ENCODE data around the gene HIC2. TPM values are rescaled to one million over a fixed set of nuclear protein-coding genes. Genes with fewer than 3 reads are reported as not detected.
"Not testable (repeated sequence)": the region's sequence is repeated elsewhere in the genome, so short reads cannot be mapped to it uniquely, and the experiment has no call there.

HIC2 gene
- total RNA-seq, 2 donors from 2014 or later = 11.5 to 11.9 TPM

DNA sequence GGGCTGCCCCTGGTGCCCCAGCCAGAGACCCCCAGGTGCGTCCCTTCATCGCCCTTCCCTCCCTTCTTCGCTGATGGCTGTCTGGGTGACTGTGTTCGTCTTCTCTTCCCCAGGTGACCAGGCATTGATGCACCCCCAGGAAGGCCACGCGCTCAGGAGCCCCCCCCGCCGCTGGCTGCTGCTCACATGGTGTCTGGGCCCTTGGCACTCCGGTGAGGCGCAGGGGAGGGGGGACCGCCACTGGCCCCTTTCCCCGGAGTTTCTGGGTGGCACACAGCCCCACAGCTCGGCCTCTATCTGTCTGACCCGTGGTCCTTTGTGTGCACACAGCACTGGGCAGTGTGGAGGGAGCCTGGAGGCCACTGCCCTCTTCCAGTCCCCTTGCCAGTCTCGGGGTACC lies 25.5 kb downstream of the HIC2 start:
- not testable (repeated sequence) for H3K36me3 Mint-ChIP-seq (ENCODE audit: low read depth); DNase-seq; H3K4me1 Mint-ChIP-seq; H3K4me3 Mint-ChIP-seq; H3K9me3 ChIP-seq (ENCODE audit: control insufficient read depth, low read length, poor library complexity, severe bottlenecking); H3K27me3 Mint-ChIP-seq; H3K27ac Mint-ChIP-seq; ATAC-seq

DNA sequence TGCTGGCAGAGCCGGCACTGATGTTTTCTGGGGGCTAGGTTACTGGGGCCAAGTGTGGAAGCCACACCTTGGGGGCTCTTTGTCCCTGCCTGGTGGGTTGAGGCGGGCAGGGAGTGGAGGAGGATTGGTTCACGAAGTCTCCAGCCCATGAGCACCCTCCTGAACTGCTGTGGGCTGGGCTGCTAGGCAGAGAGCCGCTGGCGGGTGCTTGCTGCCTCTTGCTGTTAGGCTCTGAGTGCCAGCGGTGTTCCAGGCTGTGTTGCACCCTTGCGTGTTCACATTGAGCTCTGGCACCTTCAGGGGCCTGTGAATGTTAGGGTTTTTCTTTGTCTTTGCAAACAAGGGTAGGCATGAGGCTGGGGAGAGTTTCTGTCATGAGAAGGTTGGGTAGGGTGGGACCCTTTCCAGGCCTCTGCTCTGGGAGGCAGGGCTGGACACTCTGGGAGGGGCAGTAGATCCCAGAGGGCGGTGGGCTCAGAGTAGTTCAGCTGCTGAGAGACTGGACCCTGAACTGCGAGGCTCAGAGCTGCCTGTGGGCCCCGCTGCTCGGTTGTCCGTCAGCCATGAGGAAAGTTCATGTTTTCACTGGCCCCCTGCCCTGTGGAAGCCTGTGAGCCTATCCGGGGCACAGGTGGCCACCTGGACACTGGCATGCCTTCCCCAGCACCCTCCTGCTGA lies 26.0 kb downstream of the HIC2 start:
- no peaks in the 10 kb centered on the region for H3K27me3 Mint-ChIP-seq
- DNase-seq (peak in 1 of 3 donors; percentile 5), ATAC-seq (no peak)
- H3K36me3 Mint-ChIP-seq (ENCODE audit: low read depth) = no peaks in the 10 kb centered on the region
- peaks cover 2% of the 10 kb centered on the region for H3K4me1 Mint-ChIP-seq
- H3K4me3 Mint-ChIP-seq = no peak overlapping the region
- no peaks in the 10 kb centered on the region for H3K9me3 ChIP-seq (ENCODE audit: control insufficient read depth, low read length, poor library complexity, severe bottlenecking)
- no peak overlapping the region for H3K27ac Mint-ChIP-seq

DNA sequence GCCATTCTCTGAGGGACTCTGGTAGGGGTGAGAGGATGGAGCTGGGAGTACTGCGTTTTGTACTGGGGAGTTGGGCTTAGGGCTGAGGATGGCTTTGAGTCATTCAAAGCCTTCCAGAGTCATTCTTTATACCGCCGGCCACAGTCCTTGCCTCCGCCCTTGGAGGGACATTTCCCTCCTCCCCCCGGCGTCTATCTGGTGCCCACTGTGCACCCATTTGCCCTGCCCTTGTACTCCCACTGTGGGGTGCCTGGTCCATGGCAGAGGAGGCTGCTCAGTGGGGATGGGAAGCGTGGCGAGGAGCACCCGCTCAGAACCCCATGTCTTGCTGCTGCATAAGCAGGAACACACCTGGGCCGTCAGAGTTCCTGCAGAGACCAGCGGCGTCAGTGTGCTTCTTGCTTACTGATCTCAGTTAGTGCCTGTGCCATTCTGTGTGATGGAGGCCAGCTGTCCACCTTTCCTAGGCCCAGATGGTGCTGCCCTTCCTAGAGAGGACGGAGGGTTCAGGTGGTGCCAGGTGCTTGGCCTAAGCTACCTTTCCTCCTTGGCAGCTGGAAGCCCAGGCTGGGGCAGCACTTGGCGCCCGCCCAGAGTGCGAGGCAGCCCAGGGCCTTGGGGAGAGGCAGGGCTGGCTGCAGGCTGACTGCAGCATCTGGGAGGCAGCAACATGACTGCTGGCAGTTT lies 26.7 kb downstream of the HIC2 start:
- Mint-ChIP-seq H3K36me3 (ENCODE audit: low read depth) (no peaks in the 10 kb centered on the region), H3K4me3 (no peak overlapping the region), H3K4me1 (peaks cover 2% of the 10 kb centered on the region), H3K27ac (no peak overlapping the region), H3K27me3 (no peaks in the 10 kb centered on the region)
- peak in 1 of 3 donors; percentile 7 for DNase-seq
- no peak for ATAC-seq
- no peaks in the 10 kb centered on the region for H3K9me3 ChIP-seq (ENCODE audit: control insufficient read depth, low read length, poor library complexity, severe bottlenecking)

DNA sequence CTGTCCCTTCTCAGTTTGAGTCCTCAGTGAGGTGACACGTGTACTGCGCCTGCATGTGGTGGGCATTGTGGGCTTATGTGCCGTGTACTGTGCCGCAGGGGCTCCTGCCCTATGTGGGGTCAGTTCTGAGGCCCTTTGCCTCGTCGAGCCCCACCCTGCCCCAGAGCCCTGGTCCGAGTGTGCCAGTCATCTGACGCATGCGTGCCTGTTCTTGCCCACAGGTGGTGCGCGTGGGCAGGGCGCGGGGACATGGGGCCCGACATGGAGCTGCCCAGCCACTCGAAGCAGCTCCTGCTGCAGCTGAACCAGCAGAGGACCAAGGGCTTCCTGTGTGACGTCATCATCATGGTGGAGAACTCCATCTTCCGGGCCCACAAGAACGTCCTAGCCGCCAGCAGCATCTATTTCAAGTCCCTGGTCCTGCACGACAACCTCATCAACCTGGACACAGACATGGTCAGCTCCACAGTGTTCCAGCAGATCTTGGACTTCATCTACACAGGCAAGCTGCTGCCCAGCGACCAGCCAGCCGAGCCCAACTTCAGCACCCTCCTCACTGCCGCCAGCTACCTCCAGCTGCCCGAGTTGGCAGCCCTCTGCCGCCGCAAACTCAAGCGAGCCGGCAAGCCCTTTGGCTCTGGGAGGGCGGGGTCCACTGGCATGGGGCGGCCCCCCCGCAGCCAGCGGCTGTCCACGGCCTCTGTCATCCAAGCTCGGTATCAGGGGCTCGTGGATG lies 27.7 kb downstream of the HIC2 start:
- Mint-ChIP-seq H3K4me3 (no peak overlapping the region), H3K36me3 (ENCODE audit: low read depth) (no peaks in the 10 kb centered on the region), H3K27me3 (no peaks in the 10 kb centered on the region), H3K4me1 (peaks cover 2% of the 10 kb centered on the region), H3K27ac (no peak overlapping the region)
- DNase-seq (peak in 1 of 3 donors; percentile 5), ATAC-seq (no peak)
- H3K9me3 ChIP-seq (ENCODE audit: control insufficient read depth, low read length, poor library complexity, severe bottlenecking) = no peaks in the 10 kb centered on the region

DNA sequence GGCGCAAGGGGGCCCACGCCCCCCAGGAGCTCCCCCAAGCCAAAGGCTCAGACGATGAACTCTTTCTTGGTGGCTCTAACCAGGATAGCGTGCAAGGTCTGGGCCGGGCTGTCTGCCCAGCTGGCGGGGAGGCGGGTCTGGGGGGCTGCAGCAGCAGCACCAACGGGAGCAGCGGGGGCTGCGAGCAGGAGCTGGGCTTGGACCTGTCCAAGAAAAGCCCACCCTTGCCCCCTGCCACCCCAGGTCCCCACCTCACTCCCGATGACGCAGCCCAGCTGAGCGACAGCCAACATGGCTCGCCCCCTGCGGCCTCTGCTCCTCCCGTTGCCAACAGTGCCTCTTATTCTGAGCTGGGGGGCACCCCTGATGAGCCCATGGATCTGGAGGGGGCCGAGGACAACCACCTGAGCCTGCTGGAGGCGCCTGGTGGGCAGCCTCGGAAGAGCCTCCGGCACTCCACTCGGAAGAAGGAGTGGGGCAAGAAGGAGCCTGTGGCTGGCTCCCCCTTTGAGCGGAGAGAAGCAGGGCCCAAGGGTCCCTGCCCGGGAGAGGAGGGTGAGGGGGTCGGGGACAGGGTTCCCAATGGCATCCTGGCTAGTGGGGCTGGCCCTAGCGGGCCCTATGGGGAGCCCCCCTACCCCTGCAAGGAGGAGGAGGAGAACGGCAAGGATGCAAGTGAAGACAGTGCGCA lies 28.4 kb downstream of the HIC2 start:
- Mint-ChIP-seq H3K4me1 (peaks cover 2% of the 10 kb centered on the region), H3K4me3 (no peak overlapping the region), H3K36me3 (ENCODE audit: low read depth) (no peaks in the 10 kb centered on the region), H3K27me3 (no peaks in the 10 kb centered on the region), H3K27ac (no peak overlapping the region)
- ATAC-seq = no peak
- DNase-seq = peak in 1 of 3 donors; percentile 4
- no peaks in the 10 kb centered on the region for H3K9me3 ChIP-seq (ENCODE audit: control insufficient read depth, low read length, poor library complexity, severe bottlenecking)

DNA sequence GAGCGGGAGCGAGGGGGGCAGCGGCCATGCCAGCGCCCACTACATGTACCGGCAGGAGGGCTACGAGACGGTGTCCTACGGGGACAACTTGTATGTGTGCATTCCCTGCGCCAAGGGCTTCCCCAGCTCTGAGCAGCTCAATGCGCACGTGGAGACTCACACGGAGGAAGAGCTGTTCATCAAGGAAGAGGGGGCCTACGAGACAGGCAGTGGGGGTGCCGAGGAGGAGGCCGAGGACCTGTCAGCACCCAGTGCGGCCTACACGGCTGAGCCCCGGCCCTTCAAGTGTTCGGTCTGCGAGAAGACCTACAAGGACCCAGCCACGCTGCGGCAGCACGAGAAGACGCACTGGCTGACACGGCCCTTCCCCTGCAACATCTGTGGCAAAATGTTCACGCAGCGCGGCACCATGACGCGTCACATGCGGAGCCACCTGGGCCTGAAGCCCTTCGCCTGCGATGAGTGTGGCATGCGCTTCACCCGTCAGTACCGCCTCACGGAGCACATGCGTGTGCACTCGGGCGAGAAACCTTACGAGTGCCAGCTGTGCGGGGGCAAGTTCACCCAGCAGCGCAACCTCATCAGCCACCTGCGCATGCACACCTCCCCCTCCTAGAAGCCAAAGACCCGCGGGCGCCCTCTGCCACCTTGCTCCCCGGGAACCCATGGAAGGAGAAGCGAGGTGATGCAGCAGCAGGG lies 29.1 kb downstream of the HIC2 start:
- Mint-ChIP-seq H3K4me1 (peaks cover 2% of the 10 kb centered on the region), H3K36me3 (ENCODE audit: low read depth) (no peaks in the 10 kb centered on the region), H3K27ac (no peak overlapping the region), H3K4me3 (no peak overlapping the region), H3K27me3 (no peaks in the 10 kb centered on the region)
- H3K9me3 ChIP-seq (ENCODE audit: control insufficient read depth, low read length, poor library complexity, severe bottlenecking) = no peaks in the 10 kb centered on the region
- ATAC-seq (no peak), DNase-seq (peak in 1 of 3 donors; percentile 7)

DNA sequence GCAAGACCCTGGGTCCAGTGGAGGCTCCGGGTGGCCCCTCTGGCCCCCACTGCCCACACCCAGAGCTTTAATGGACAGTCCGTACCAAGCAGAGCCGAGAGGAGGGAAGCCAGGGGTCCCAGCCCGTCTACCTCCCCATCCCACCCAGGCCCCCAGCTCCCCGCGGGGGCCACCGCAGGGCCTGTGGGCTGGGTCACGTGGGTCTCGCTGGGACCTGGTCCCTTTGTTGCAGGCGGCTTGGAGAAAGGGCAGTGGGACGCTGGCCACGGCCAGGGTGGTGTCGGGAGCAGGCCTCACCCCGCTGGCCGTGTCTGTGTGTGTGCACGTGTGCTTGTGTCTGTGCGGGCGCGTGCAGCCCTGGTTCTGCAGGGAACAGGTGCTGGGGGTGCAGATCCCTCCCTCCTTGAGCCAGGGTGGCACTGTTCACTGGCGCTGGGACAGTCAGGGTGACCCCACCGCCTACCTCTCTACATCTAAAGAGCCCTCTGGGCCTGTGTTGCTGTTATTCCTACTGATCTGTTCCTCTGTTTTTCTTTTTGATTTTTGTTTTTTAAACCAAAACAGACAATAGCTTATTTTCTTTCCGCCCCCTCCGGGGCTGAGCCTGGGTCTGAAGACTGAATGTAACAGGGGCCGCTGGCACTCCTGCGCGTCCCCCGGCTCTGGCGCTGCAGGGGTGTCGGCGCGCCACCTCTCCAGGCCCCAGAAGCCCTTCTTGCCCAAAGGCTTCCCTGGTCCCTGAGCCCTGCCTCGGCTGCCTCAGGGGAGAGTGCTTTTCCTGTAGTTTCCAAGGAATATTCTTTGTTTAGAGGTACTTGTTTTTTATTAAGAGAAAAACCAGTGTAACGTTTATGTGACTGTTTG lies 29.9 kb downstream of the HIC2 start:
- H3K36me3 Mint-ChIP-seq (ENCODE audit: low read depth) = no peaks in the 10 kb centered on the region
- ATAC-seq = no peak
- peaks cover 2% of the 10 kb centered on the region for H3K4me1 Mint-ChIP-seq
- no peak overlapping the region for H3K27ac Mint-ChIP-seq
- no peaks in the 10 kb centered on the region for H3K27me3 Mint-ChIP-seq
- DNase-seq = peak in 1 of 3 donors; percentile 6
- no peaks in the 10 kb centered on the region for H3K9me3 ChIP-seq (ENCODE audit: control insufficient read depth, low read length, poor library complexity, severe bottlenecking)
- H3K4me3 Mint-ChIP-seq = no peak overlapping the region

DNA sequence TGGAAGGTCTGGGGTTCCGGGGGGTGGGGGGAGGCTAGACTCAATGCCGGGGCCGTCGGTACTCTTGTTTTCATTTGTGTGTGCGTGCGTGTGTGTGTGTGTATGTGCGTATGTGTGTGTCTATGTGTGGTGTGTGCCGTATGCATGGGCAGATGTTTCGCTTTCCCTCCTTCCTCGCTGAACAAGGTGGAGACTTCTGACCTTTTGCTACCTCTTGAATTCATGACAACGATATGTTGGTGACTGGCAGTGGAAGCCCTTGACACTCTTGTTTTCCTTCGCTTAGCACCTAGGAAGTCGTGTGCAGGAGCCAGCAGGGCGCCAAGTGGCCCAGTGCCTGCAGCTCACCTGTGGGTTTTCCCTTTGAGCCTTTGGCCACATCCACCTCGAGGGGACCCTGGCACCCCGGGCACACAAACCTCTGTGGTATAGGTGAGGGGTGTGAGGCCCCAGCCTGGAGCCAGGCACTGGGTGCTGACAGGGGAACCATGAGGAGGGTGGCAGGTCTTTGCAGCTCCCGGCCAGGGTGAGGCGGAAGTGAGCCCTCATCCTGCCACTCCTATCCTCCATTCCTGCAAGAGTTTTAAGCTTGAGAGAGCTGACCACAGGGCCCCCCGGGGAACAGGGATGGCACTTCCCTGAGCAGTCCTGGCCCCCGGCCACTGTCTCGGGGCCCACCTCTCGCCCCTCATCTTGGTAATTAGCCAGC lies 30.7 kb downstream of the HIC2 start:
- H3K4me1 Mint-ChIP-seq = peaks cover 2% of the 10 kb centered on the region
- no peak overlapping the region for H3K4me3 Mint-ChIP-seq
- ATAC-seq (peak; percentile 24), DNase-seq (peak in 1 of 3 donors; percentile 3)
- H3K9me3 ChIP-seq (ENCODE audit: control insufficient read depth, low read length, poor library complexity, severe bottlenecking) = no peaks in the 10 kb centered on the region
- peak overlapping the region; percentile 11 for H3K27ac Mint-ChIP-seq
- H3K27me3 Mint-ChIP-seq = no peaks in the 10 kb centered on the region
- no peaks in the 10 kb centered on the region for H3K36me3 Mint-ChIP-seq (ENCODE audit: low read depth)

DNA sequence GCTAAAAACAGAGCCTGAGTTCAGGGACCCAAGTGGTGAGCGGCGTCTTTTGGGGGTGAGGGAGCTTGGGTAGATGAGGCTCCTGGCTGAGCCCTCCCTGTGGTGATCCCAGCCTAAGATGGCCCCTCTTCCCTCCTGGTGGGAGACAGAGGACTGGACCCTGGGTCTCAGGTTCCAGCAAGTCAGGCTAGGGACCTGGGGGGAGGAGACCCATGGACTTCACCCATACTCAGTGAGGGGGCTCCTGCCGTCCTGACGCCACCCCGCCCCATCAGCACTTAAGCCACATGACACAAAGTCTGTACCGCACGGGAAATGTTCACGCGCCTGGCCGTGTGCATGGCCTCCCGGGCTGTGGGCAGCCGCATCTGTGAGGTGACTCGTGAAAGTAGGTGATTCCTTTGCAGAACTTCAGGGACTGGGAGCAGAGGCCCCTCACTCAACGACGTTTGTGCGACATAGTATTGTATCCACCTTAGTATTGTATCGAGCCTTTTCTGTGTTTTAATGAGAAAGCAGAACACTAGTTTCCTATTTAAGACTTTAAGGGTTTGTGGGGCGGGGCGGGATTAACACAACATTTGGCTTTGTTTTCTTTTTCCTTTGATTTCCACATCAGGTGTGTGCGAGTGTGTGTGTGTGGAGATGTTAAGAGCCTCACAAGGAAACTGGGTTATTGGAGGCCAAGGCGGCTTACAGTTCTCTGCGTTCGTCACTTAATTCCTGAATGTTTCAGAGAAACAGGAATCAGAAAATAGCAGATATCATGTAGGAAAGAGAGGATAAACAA lies 31.7 kb downstream of the HIC2 start:
- Mint-ChIP-seq H3K36me3 (ENCODE audit: low read depth) (no peaks in the 10 kb centered on the region), H3K27ac (peak overlapping the region; percentile 11), H3K27me3 (no peaks in the 10 kb centered on the region), H3K4me3 (no peak overlapping the region), H3K4me1 (peaks cover 2% of the 10 kb centered on the region)
- DNase-seq (peak in 1 of 3 donors; percentile 6), ATAC-seq (no peak)
- no peaks in the 10 kb centered on the region for H3K9me3 ChIP-seq (ENCODE audit: control insufficient read depth, low read length, poor library complexity, severe bottlenecking)

DNA sequence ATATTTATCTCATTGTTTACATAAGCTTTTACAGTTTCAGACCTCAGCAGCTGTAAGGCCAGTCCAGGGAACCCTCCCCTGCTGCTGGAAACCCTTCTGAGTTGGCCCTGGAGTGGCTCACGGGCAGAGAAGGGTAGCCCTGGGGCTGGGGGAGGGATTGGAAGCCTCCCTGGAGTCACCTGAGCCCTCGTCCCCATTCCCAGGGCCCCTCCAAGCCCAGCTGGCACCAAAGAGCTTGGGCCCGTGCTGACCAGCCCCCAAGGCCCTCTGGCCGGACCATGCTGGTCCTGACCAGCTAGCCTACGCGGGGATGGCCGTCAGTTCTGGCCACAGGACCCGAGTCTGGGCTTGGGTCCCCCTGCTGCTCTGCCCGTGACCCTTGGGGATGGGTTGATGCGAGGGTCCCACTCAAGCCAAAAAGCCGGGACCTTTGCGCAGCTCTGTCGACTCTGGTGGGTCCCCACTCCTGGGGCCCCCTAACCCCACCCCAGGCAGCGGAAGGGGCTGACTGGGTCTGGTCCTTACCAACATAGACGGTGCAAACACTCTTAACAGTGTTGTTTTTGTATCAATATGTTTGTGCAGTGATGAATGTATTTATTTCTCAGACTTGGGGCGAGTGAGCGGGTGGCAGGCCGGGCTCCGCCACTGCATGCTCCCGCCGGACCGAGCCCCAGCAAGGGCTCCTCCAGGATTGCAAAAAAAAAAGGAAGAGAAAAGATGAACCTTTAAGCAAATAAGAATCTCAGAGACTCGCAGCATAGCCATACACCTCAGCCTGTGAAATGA lies 32.6 kb downstream of the HIC2 start:
- ATAC-seq (no peak), DNase-seq (peak in 1 of 3 donors; percentile 1)
- H3K9me3 ChIP-seq (ENCODE audit: control insufficient read depth, low read length, poor library complexity, severe bottlenecking) = no peaks in the 10 kb centered on the region
- no peak overlapping the region for H3K27ac Mint-ChIP-seq
- H3K4me3 Mint-ChIP-seq = no peak overlapping the region
- no peaks in the 10 kb centered on the region for H3K27me3 Mint-ChIP-seq
- no peaks in the 10 kb centered on the region for H3K36me3 Mint-ChIP-seq (ENCODE audit: low read depth)
- H3K4me1 Mint-ChIP-seq = peaks cover 2% of the 10 kb centered on the region

Data from T-helper 17 cell (primary cell).